Activated CD8-positive, alpha-beta memory T cell treated with anti-CD3 and anti-CD28 coated beads, Interleukin-2, amount 50 U/mL, for 48 hours (primary cell): Measurements from ENCODE around the gene SHC2.

Experiments
- DNase-seq: peaks from one replicate; pipeline ENCODE4 v3.0.0-alpha.2; 2020

The SHC2 gene

GRCh38 chr19:369876-370275 is 91.0 kb downstream of the SHC2 start:
- DNase-seq = peak; percentile 15

- DNase-seq = no peak
Observed at GRCh38 chr19:369256-369655, 91.6 kb downstream of the SHC2 start.

GRCh38 chr19:368630-369024 is 92.2 kb downstream of the SHC2 start:
- DNase-seq = no peak

DNA sequence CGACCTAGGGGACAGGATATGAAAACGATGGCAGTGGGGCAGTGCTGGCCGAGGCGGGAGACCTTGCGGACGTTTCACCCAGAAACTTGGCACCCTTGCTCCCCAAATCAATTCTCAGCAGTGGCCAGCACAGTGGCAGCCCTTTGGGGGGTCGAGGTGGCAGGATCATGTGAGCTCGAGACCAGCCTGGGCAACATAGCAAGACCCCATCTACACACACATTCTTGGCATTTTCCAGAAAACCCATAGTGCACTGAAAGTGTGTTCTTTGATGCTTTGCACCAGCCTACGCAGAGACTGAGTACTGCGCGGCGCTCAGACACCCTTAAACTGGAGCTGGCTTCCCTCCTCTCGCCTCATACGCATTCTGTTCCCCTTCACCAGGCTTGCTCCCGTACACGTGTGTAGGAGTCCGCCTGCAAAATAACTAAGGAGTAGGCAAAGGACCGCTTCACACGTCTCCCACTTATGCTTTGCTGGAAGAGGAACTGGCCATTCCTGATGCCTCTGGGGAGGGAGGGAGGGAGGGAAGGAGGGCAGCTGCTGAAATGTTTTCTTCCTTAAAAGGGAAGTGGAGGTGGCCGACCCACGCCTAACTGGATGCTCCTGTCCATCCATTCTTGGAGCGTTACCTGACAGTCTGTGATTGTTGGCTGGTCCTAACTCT is 92.7 kb downstream of the SHC2 start:
- no peak for DNase-seq

DNA sequence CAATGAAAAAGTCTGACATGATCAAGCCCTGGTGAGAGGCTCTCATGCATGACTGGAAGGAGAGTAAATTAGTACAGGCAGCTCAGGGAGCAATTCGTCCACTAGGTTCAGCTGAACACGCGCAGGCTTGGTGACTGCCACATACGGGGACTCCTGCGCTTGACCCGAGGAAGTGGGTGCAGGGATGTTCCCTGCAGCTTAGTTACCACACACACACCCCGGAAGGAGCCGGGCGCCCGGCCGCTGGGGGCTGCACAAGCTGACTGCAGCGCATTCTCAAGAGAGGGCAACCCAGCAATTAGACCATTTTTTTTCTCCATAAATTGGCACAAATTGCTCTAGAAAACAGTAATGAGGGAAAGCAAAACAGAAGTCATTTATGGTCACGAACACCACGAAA is 93.3 kb downstream of the SHC2 start:
- no peak for DNase-seq

- DNase-seq = no peak
Observed at GRCh38 chr19:366951-367350, 93.9 kb downstream of the SHC2 start.
